K562 (cell line): ENCODE data around the gene AHI1. TPM values are rescaled to one million over a fixed set of nuclear protein-coding genes. Genes with fewer than 3 reads are reported as not detected.
A peak's percentile ranks its signal among the peaks of the same experiment; 100 is the strongest.

Experiments used
- BRD9 ChIP-seq: fragments of 450-650 bp; IDR thresholded peaks from 2 replicates; pipeline ENCODE4 v1.6.1; 2018; ENCODE audit warnings: low read depth; ENCODE audit not compliant: partially characterized antibody
- DMBX1 ChIP-seq: fragments of 250-450 bp; sonication (Bioruptor Pico); IDR thresholded peaks from 2 replicates; pipeline ENCODE4 v1.8.0; 2022; ENCODE audit warnings: inconsistent platforms, mild to moderate bottlenecking, moderate library complexity, borderline replicate concordance
- ELF1 ChIP-seq: fragments of 200-800 bp; sonication (Bioruptor generic); IDR thresholded peaks from 2 replicates; pipeline ENCODE4 v1.6.1; 2016; ENCODE audit warnings: missing genetic modification characterization, missing compliant biosample characterization
- FOXA1 ChIP-seq: fragments of 450-650 bp; IDR thresholded peaks from 2 replicates; pipeline ENCODE4 v1.6.1; 2016; ENCODE audit warnings: mild to moderate bottlenecking, borderline replicate concordance
- GABPB1 ChIP-seq: sonication (generic); formaldehyde crosslinking; IDR thresholded peaks from 2 replicates; pipeline ENCODE4 v1.8.0; 2022; ENCODE audit warnings: mild to moderate bottlenecking, missing genetic modification reagents
- GTF2A2 ChIP-seq: IDR thresholded peaks from 2 replicates; pipeline ENCODE4 v1.6.1; 2016; ENCODE audit warnings: mild to moderate bottlenecking, missing genetic modification characterization, missing compliant biosample characterization
- HNRNPLL ChIP-seq: fragments of 200-400 bp; formaldehyde crosslinking; IDR thresholded peaks from 2 replicates; pipeline ENCODE4 v1.6.1; 2017; ENCODE audit warnings: low read length, low read depth, mild to moderate bottlenecking; ENCODE audit not compliant: poor library complexity, severe bottlenecking
- MCM2 ChIP-seq: fragments of 450-650 bp; IDR thresholded peaks from 2 replicates; pipeline ENCODE4 v1.6.1; 2017; ENCODE audit warnings: low read depth, mild to moderate bottlenecking
- MLX ChIP-seq, 2 experiments: fragments of 450-650 bp in 1 of 2; sonication (generic) in 1 of 2; formaldehyde crosslinking; conservative IDR thresholded peaks; 2 replicates each; pipeline versions ENCODE4 v1.4.0 to v1.8.1; 2020 to 2022; ENCODE audit warnings: mild to moderate bottlenecking in 1 of 2, missing genetic modification reagents in 1 of 2
- NR3C1 ChIP-seq: sonication (generic); formaldehyde crosslinking; IDR thresholded peaks from 2 replicates; pipeline ENCODE4 v1.8.1; 2022; ENCODE audit warnings: missing genetic modification reagents
- U2AF2 ChIP-seq: fragments of 200-400 bp; formaldehyde crosslinking; optimal IDR thresholded peaks from 2 replicates; pipeline ENCODE3; 2017; ENCODE audit warnings: low read depth, mild to moderate bottlenecking, low read length
- ZFPM2 ChIP-seq: fragments of 250-450 bp; sonication (Bioruptor Pico); IDR thresholded peaks from 2 replicates; pipeline ENCODE4 v1.5.1; 2022; ENCODE audit warnings: mild to moderate bottlenecking
- ZNF143 ChIP-seq: sonication (generic); formaldehyde crosslinking; IDR thresholded peaks from 2 replicates; pipeline ENCODE4 v1.9.0; 2022; ENCODE audit warnings: mild to moderate bottlenecking, missing genetic modification reagents
- ZNF449 ChIP-seq: fragments of 250-450 bp; sonication (Bioruptor Pico); IDR thresholded peaks from 2 replicates; pipeline ENCODE4 v1.8.0; 2022; ENCODE audit warnings: moderate library complexity, mild to moderate bottlenecking, inconsistent platforms
- polyA plus RNA-seq, 8 experiments: library from polyadenylated mRNA; depleted of rRNA in 4 of 8; stranded (reverse) in 5 of 8; unstranded in 3 of 8; fragments of >200 nt; fragmentation: Nextera tagmentation in 2 of 8; fragmentation: Illumina TruSeq in 1 of 8; extraction: Ambion mirVana in 2 of 8; extraction: Trizol in 1 of 8; gene quantifications; 2 replicates each; pipeline versions ENCODE4 v1.2.1 to v1.2.3, GENCODE V29; 2011 to 2014; ENCODE audit warnings: inconsistent platforms in 1 of 8, missing spikeins in 1 of 8
- total RNA-seq, 7 experiments: library from RNA; depleted of rRNA in 6 of 7; stranded (reverse); fragments of >200 nt in 6 of 7; fragmentation: Illumina TruSeq in 2 of 7; extraction: Trizol in 2 of 7; gene quantifications; 2 replicates each; pipeline versions ENCODE4 v1.2.1 to v1.2.3, GENCODE V29; 2011 to 2021; ENCODE audit warnings: low replicate concordance in 1 of 7
- TF ChIP-seq, protein P1 (sequence below), 2 experiments: fragments of 450-650 bp; formaldehyde crosslinking in 1 of 2; IDR thresholded peaks; 2 replicates each; pipeline versions ENCODE4 v1.4.0 to v1.6.1; 2014 to 2020; ENCODE audit warnings: mild to moderate bottlenecking in 2 of 2, borderline replicate concordance in 1 of 2, low read depth in 1 of 2
- TF ChIP-seq, protein P2 (sequence below): fragments of 250-450 bp; sonication (Bioruptor Pico); IDR thresholded peaks from 2 replicates; pipeline ENCODE4 v1.5.0; 2021

Gene AHI1
- total and polyA plus RNA-seq, 9 of the 15 experiments (the other 6 are each of a cell fraction or from before 2014, with no cell fraction given): 24.7 to 54.9 (median 32.2) TPM

- TF ChIP-seq, protein P1, sequence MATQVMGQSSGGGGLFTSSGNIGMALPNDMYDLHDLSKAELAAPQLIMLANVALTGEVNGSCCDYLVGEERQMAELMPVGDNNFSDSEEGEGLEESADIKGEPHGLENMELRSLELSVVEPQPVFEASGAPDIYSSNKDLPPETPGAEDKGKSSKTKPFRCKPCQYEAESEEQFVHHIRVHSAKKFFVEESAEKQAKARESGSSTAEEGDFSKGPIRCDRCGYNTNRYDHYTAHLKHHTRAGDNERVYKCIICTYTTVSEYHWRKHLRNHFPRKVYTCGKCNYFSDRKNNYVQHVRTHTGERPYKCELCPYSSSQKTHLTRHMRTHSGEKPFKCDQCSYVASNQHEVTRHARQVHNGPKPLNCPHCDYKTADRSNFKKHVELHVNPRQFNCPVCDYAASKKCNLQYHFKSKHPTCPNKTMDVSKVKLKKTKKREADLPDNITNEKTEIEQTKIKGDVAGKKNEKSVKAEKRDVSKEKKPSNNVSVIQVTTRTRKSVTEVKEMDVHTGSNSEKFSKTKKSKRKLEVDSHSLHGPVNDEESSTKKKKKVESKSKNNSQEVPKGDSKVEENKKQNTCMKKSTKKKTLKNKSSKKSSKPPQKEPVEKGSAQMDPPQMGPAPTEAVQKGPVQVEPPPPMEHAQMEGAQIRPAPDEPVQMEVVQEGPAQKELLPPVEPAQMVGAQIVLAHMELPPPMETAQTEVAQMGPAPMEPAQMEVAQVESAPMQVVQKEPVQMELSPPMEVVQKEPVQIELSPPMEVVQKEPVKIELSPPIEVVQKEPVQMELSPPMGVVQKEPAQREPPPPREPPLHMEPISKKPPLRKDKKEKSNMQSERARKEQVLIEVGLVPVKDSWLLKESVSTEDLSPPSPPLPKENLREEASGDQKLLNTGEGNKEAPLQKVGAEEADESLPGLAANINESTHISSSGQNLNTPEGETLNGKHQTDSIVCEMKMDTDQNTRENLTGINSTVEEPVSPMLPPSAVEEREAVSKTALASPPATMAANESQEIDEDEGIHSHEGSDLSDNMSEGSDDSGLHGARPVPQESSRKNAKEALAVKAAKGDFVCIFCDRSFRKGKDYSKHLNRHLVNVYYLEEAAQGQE (IDR thresholded peaks at IDR 0.05; ENCODE audit: borderline replicate concordance): no peak
- TF ChIP-seq, protein P1 (CRISPR knock-in tag; IDR thresholded peaks at IDR 0.05; ENCODE audit: low read depth): no peak
- TF ChIP-seq HNRNPLL (no peak), MLX (CRISPR knock-in tag; conservative IDR thresholded peaks at IDR 0.05) (no peak), FOXA1 (no peak), ZNF449 (no peak), ZNF143 (CRISPR knock-in tag) (0 out of 2 replicates have a peak, but pooled peaks have one; percentile 19), ZFPM2 (CRISPR knock-in tag) (no peak), GABPB1 (CRISPR knock-in tag) (no peak), DMBX1 (CRISPR knock-in tag) (0 out of 2 replicates have a peak, but pooled peaks have one; percentile 16), GTF2A2 (tag) (no peak), BRD9 (peak; percentile 80), NR3C1 (CRISPR knock-in tag) (no peak), U2AF2 (no peak), MCM2 (no peak), ELF1 (tag) (no peak)
- TF ChIP-seq, protein P2, sequence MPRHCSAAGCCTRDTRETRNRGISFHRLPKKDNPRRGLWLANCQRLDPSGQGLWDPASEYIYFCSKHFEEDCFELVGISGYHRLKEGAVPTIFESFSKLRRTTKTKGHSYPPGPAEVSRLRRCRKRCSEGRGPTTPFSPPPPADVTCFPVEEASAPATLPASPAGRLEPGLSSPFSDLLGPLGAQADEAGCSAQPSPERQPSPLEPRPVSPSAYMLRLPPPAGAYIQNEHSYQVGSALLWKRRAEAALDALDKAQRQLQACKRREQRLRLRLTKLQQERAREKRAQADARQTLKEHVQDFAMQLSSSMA (CRISPR knock-in tag): no peak
Measured at GRCh38 chr6:135325624-135326424, 171.7 kb downstream of the AHI1 start (continued).
